ENCODE measurements around the gene KCNK15.

Gene KCNK15

DNA sequence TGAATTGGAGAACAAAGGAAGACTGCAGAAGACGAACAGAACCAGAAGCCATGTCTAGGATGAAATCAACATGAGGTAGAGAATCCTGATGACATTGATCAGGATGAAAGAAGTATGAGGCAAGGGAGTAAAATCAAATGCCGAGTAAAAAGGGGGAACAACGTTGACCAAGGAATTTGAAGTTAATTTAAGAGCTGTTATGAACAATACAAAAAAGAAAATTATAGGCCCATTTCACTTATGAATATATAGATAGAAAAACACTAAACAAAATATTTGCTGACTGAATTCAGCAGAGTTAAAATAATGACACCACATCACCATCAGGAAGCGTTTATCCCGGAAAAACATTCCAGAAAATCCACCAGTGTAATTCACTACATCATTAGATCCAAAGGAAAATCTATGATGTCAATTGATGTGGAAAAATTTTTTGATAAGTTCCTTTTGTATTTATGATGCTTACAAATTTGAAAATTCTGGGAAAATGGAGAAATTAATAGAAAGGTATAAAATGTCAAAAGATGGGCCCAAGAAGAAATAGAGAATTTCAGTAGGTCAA is 38.6 kb upstream of the KCNK15 start:
- ATAC-seq (ENCODE audit: low read depth): no peak
- Mint-ChIP-seq H3K4me3 (no peak overlapping the region), H3K36me3 (no peaks in the 10 kb centered on the region), H3K27me3 (peaks cover 10% of the 10 kb centered on the region), H3K4me1 (peaks cover 6% of the 10 kb centered on the region), H3K27ac (no peak overlapping the region), H3K9me3 (no peaks in the 10 kb centered on the region)
- DNase-seq (ENCODE audit: low spot score in 2 of 2): no peak

GRCh38 chr20:44709380-44709779 is 36.3 kb upstream of the KCNK15 start:
- DNase-seq (ENCODE audit: low spot score in 2 of 2) (no peak), ATAC-seq (ENCODE audit: low read depth) (no peak)
- Mint-ChIP-seq H3K27ac (no peak overlapping the region), H3K9me3 (no peaks in the 10 kb centered on the region), H3K4me1 (no peaks in the 10 kb centered on the region), H3K36me3 (no peaks in the 10 kb centered on the region), H3K4me3 (no peak overlapping the region), H3K27me3 (peaks cover 15% of the 10 kb centered on the region)

- Mint-ChIP-seq H3K4me1 (no peaks in the 10 kb centered on the region), H3K27ac (no peak overlapping the region), H3K27me3 (peaks cover 16% of the 10 kb centered on the region), H3K4me3 (no peak overlapping the region), H3K9me3 (no peaks in the 10 kb centered on the region), H3K36me3 (no peaks in the 10 kb centered on the region)
- no peak for ATAC-seq (ENCODE audit: low read depth)
- DNase-seq (ENCODE audit: low spot score in 2 of 2): no peak
Observed at GRCh38 chr20:44709797-44710196, 35.9 kb upstream of the KCNK15 start.

DNA sequence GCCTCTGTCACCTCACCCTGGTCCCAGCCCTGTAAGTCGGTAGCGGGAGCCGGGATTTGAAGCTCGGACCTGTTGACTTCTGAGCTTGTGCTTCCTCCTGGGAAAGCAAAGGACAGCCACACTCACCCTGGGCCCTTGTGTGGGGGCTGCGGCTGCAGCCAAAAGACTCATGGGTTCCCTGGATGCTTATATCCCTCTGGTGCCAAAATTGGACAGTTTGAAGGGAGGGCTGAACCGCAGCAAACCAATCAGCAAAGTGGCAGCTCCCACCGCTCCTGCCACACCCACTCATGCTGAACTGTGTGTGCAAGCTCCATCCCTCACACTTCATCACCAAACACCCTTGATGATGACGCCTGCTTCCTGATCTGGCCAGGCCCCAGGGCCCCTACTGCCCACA is 34.4 kb upstream of the KCNK15 start:
- DNase-seq (ENCODE audit: low spot score in 2 of 2): no peak
- Mint-ChIP-seq H3K9me3 (no peaks in the 10 kb centered on the region), H3K4me3 (no peak overlapping the region), H3K4me1 (no peaks in the 10 kb centered on the region), H3K27ac (no peak overlapping the region), H3K27me3 (peaks cover 12% of the 10 kb centered on the region), H3K36me3 (no peaks in the 10 kb centered on the region)
- no peak for ATAC-seq (ENCODE audit: low read depth)

DNA sequence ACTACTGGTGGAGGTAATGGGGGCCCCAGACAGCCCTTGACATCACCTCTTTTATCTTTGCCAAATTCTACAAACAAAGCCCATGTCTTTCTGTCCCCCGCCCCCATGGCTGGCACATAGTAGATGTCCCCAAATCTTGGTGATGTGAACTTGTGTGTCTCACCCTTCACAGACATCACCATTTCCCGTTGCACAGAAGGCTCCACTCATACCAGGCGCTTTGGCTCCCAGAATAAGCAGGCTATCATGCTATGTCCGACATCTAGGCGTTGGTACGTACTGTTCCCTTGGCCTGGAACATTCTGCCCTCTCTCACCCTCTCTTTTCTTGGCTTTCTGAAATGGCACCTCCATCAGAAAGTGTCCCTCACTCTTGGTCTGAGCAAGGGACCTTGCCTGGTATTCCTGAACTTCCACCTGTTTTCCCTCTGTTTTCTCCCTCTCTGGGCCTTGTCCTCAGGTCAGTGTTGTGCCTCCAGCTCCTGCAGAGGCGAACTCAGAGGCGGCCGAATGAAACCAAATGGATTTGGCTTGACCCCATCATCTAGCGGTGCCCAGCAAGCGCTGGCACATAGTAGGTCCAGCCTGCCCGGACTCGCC is 31.5 kb upstream of the KCNK15 start:
- Mint-ChIP-seq H3K4me1 (no peaks in the 10 kb centered on the region), H3K36me3 (no peaks in the 10 kb centered on the region), H3K27ac (no peak overlapping the region), H3K9me3 (no peaks in the 10 kb centered on the region), H3K27me3 (peaks cover 12% of the 10 kb centered on the region), H3K4me3 (no peak overlapping the region)
- ATAC-seq (ENCODE audit: low read depth) (no peak), DNase-seq (ENCODE audit: low spot score in 2 of 2) (no peak)

DNA sequence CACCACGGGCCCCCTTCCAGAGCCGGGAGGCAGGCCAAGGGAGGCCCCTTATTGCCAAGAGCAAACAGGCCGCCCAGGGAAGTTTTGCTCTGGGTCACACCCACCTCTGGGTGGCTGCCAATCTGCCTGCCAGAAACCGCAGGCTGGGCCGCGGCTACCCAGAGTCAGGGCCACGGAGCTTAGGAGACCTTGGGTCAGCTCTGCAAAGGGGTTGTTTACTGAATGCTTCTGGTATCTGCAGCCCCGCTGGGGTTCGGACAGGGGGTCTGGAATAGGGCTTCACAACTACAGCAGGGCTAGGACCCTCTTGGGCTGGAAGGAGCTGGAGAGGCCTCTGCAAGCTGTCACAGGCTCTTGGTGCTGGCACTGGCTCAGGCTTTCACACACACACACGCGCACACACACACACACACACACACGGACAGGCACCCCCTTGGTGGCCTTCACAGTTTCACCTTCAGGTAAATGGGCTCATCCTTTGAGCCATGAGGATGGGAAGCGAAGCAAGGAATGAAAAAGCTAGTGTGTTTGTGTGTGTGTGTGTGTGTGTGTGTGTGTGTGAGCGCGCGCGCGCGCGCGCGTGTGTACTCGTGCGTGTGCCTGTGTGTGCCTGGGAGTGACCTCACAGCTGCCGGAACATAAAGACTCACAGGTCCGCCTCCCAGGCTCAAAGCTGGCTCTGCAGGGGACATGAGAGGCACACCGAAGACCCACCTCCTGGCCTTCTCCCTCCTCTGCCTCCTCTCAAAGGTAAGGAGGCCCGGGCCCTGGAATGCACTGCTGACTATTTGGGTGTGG is 30.8 kb upstream of the KCNK15 start, which contains the start of gene CCN5:
Gene CCN5, plus strand, starts transcription at position 669 of the 798 bp plus-strand sequence. Its CDS starts 22 bp downstream, at position 691.
- H3K4me1 Mint-ChIP-seq: no peaks in the 10 kb centered on the region
- no peaks in the 10 kb centered on the region for H3K36me3 Mint-ChIP-seq
- no peak within 1 kb of the TSS for H3K27ac Mint-ChIP-seq
- no peak for DNase-seq (ENCODE audit: low spot score in 2 of 2)
- ATAC-seq (ENCODE audit: low read depth): no peak
- no peaks in the 10 kb centered on the region for H3K9me3 Mint-ChIP-seq
- H3K27me3 Mint-ChIP-seq: peaks cover 12% of the 10 kb centered on the region
- no peak within 1 kb of the TSS for H3K4me3 Mint-ChIP-seq

GRCh38 chr20:44715499-44716308 is 30.0 kb upstream of the KCNK15 start:
- H3K36me3 Mint-ChIP-seq: no peaks in the 10 kb centered on the region
- no peaks in the 10 kb centered on the region for H3K4me1 Mint-ChIP-seq
- H3K9me3 Mint-ChIP-seq: no peaks in the 10 kb centered on the region
- no peak for DNase-seq (ENCODE audit: low spot score in 2 of 2)
- H3K27ac Mint-ChIP-seq: no peak overlapping the region
- peaks cover 12% of the 10 kb centered on the region for H3K27me3 Mint-ChIP-seq
- H3K4me3 Mint-ChIP-seq: no peak overlapping the region
- no peak for ATAC-seq (ENCODE audit: low read depth)

DNA sequence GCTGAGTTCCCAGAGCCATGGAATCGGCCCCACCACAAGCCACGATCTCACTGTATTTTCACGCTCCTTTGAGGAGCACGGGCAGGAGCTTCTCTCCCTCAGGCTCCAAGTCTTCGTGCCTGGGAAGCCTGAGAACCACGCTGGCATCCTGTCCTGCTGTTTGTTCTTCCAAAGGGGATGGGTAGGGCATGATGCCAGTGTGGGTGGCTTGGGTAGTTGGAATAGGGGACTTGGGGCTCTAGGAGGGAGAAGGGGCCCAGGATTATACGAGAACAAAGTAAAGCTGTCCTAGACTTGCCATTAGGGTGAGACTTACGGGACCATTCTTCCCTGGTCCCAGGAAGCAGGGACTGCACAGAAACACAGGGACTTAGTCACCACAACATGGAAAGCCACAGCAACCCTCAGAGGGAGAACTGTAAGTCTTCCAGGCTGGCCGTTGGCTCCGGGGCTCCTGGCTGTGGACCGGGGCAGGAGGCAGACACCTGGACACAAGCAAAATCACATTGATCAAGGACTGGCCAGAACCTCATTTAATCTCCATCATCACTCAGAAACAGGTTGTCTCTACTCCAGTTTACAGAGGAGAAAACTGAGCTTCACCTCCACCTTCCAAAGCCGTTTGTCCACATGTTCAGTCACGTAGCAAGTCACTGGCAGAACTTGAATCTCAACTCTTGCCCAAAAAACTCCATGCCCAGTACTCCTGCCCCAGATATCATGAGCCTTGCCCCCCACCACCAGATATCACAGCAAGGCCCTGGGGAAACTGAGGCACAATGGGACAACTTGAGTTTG is 29.2 kb upstream of the KCNK15 start:
- H3K4me1 Mint-ChIP-seq: no peaks in the 10 kb centered on the region
- peaks cover 10% of the 10 kb centered on the region for H3K27me3 Mint-ChIP-seq
- H3K36me3 Mint-ChIP-seq: no peaks in the 10 kb centered on the region
- H3K27ac Mint-ChIP-seq: no peak overlapping the region
- H3K9me3 Mint-ChIP-seq: no peaks in the 10 kb centered on the region
- ATAC-seq (ENCODE audit: low read depth) (no peak), DNase-seq (ENCODE audit: low spot score in 2 of 2) (no peak)
- no peak overlapping the region for H3K4me3 Mint-ChIP-seq

DNA sequence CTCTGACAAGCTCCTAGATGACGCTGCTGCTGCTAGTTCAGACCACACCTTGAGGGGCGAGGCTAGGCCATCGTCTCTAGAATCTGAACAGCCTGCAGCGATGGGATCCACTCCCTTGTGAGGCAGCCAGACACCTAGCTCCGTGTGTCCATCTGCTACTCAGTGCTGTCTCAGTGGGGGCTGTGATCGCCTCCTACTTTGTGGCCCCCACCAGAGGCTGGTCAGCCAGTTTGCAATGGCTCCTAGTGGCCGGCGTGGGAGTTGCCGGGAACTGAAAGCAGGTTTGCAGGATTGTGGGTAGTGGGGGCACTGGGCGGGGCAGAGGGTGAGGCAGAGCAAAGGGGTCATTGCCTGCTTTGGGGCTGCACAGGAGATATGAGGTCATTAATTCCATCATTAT is 27.7 kb upstream of the KCNK15 start:
- DNase-seq (ENCODE audit: low spot score in 2 of 2) (no peak), ATAC-seq (ENCODE audit: low read depth) (no peak)
- Mint-ChIP-seq H3K27me3 (peaks cover 10% of the 10 kb centered on the region), H3K27ac (no peak overlapping the region), H3K36me3 (no peaks in the 10 kb centered on the region), H3K9me3 (no peaks in the 10 kb centered on the region), H3K4me3 (no peak overlapping the region), H3K4me1 (no peaks in the 10 kb centered on the region)

GRCh38 chr20:44719841-44720240 is 25.8 kb upstream of the KCNK15 start:
- H3K4me3 Mint-ChIP-seq: no peak overlapping the region
- no peak overlapping the region for H3K27ac Mint-ChIP-seq
- no peaks in the 10 kb centered on the region for H3K36me3 Mint-ChIP-seq
- peaks cover 3% of the 10 kb centered on the region for H3K27me3 Mint-ChIP-seq
- DNase-seq (ENCODE audit: low spot score in 2 of 2): no peak
- ATAC-seq (ENCODE audit: low read depth): no peak
- H3K4me1 Mint-ChIP-seq: no peaks in the 10 kb centered on the region
- H3K9me3 Mint-ChIP-seq: no peaks in the 10 kb centered on the region

DNA sequence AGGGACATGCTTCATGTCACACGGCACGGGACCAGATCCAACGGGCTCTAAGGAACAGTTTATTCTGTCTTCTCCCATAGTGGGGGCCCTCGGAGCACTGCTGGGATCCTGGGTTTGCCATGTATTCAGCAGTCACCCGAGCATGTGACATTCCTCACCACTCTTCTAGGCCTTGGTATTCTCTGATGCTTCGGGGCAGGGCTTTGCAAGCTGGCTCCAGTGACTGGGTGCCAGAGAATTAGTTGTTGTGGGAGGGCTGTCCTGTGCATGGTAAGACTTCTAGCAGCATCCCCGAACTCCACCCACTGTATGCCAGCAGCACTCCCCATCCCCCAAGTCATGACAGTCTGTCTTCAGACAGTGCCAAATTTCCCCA is 25.1 kb upstream of the KCNK15 start:
- no peaks in the 10 kb centered on the region for H3K9me3 Mint-ChIP-seq
- H3K36me3 Mint-ChIP-seq: no peaks in the 10 kb centered on the region
- H3K27ac Mint-ChIP-seq: no peak overlapping the region
- no peak overlapping the region for H3K4me3 Mint-ChIP-seq
- DNase-seq (ENCODE audit: low spot score in 2 of 2) (no peak), ATAC-seq (ENCODE audit: low read depth) (no peak)
- H3K27me3 Mint-ChIP-seq: peaks cover 3% of the 10 kb centered on the region
- no peaks in the 10 kb centered on the region for H3K4me1 Mint-ChIP-seq

DNA sequence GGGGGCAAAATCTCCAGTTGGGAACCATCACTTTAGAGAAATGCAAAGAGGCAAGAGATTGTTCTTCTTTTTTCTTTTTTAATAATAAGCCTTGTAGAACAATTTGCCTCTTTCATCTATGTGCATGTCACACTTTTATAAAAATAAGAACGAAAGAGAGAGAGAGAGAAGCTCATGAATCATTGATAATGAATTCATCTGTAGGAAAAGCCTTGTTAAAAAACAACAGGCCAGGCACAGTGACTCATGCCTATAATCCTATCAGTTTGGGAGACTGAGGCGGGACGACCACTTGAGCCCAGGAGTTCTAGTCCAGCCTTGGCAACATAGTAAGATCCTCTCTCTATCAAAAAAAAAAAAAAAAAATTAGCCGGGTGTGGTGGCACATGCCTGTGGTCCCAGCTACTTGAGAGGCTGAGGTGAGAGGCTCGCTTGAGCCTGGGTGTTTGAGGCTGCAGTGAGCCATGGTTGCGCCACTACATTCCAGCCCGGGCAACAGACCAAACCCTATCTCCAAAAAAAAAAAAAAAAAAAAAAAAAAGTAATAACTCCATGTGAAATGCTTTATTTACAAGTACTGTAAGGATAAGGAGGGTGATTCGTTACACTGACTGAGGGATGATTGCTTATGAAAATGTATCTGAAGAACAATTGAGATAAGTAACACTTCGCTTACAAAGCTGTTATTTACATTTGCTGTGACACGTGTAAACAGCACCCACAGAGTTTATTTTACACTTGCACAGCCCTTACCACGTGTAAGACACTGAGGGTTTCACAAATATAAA is 24.5 kb upstream of the KCNK15 start:
- no peaks in the 10 kb centered on the region for H3K4me1 Mint-ChIP-seq
- H3K4me3 Mint-ChIP-seq: no peak overlapping the region
- H3K36me3 Mint-ChIP-seq: no peaks in the 10 kb centered on the region
- no peak overlapping the region for H3K27ac Mint-ChIP-seq
- ATAC-seq (ENCODE audit: low read depth) (no peak), DNase-seq (ENCODE audit: low spot score in 2 of 2) (no peak)
- H3K9me3 Mint-ChIP-seq: no peaks in the 10 kb centered on the region
- peaks cover 3% of the 10 kb centered on the region for H3K27me3 Mint-ChIP-seq

- no peak for ATAC-seq (ENCODE audit: low read depth)
- no peaks in the 10 kb centered on the region for H3K9me3 Mint-ChIP-seq
Observed at GRCh38 chr20:44721785-44722054, 23.9 kb upstream of the KCNK15 start.

More at GRCh38 chr20:44721785-44722054, 23.9 kb upstream of the KCNK15 start:
- H3K36me3 Mint-ChIP-seq: no peaks in the 10 kb centered on the region
- no peak overlapping the region for H3K4me3 Mint-ChIP-seq
- no peak overlapping the region for H3K27ac Mint-ChIP-seq
- no peaks in the 10 kb centered on the region for H3K4me1 Mint-ChIP-seq
- H3K27me3 Mint-ChIP-seq: peaks cover 3% of the 10 kb centered on the region
- DNase-seq (ENCODE audit: low spot score in 2 of 2): no peak
